Glutamatergic neuron (in vitro differentiated cells): Measurements from ENCODE around the gene MYO1D. TPM values are rescaled to one million over a fixed set of nuclear protein-coding genes. Genes with fewer than 3 reads are reported as not detected.

ENCODE experiments used
- DNase-seq: peaks from one replicate; pipeline ENCODE4 v3.0.0; 2022
- H3K27ac Mint-ChIP-seq: one replicate; pipeline ENCODE4 v1.8.0; 2020; ENCODE audit warnings: mild to moderate bottlenecking, mixed read lengths, inconsistent platforms; ENCODE audit not compliant: unreplicated experiment
- H3K27me3 Mint-ChIP-seq: one replicate; pipeline ENCODE4 v1.8.0; 2020; ENCODE audit warnings: mild to moderate bottlenecking, moderate library complexity, mixed read lengths, inconsistent platforms; ENCODE audit not compliant: unreplicated experiment
- H3K36me3 Mint-ChIP-seq: one replicate; pipeline ENCODE4 v1.8.0; 2020; ENCODE audit warnings: mild to moderate bottlenecking, mixed read lengths, inconsistent platforms; ENCODE audit not compliant: unreplicated experiment
- H3K4me1 Mint-ChIP-seq: one replicate; pipeline ENCODE4 v1.8.0; 2020; ENCODE audit warnings: mild to moderate bottlenecking, low read depth, mixed read lengths, inconsistent platforms; ENCODE audit not compliant: unreplicated experiment
- H3K4me3 Mint-ChIP-seq: one replicate; pipeline ENCODE4 v1.8.0; 2020; ENCODE audit warnings: mild to moderate bottlenecking, mixed read lengths, inconsistent platforms; ENCODE audit not compliant: unreplicated experiment
- H3K9me3 Mint-ChIP-seq: one replicate; pipeline ENCODE4 v1.8.0; 2020; ENCODE audit warnings: mild to moderate bottlenecking, moderate library complexity, mixed read lengths, inconsistent platforms; ENCODE audit not compliant: unreplicated experiment
- CTCF ChIP-seq: fragments of 200-600 bp; sonication (generic); IDR thresholded peaks from one replicate; pipeline ENCODE4 v1.5.0; 2021; ENCODE audit not compliant: partially characterized antibody, unreplicated experiment
- total RNA-seq: library from RNA; stranded (reverse); fragmentation: NEBNext Ultra II Directional; extraction: Animal tissue kit (Norgen Biotek cat#: 25700); gene quantifications from one replicate; pipeline ENCODE4 v1.2.1, GENCODE V29; 2021; ENCODE audit not compliant: unreplicated experiment

Gene MYO1D
- total RNA-seq, 1 donor from 2014 or later: 5.3 TPM

- Mint-ChIP-seq H3K4me1 (no peaks in the 10 kb centered on the region), H3K27me3 (no peaks in the 10 kb centered on the region), H3K27ac (no peak overlapping the region), H3K4me3 (no peak overlapping the region), H3K9me3 (no peaks in the 10 kb centered on the region), H3K36me3 (no peaks in the 10 kb centered on the region)
- DNase-seq: no peak
- no peak for TF ChIP-seq CTCF
These were observed 27.0 kb downstream of the MYO1D start for GRCh38 chr17:32849879-32850278.

GRCh38 chr17:32847977-32848376, 28.9 kb downstream of the MYO1D start:
- no peak for DNase-seq
- Mint-ChIP-seq H3K9me3 (no peaks in the 10 kb centered on the region), H3K4me1 (no peaks in the 10 kb centered on the region), H3K4me3 (no peak overlapping the region), H3K36me3 (no peaks in the 10 kb centered on the region), H3K27ac (no peak overlapping the region), H3K27me3 (no peaks in the 10 kb centered on the region)
- TF ChIP-seq CTCF: no peak

GRCh38 chr17:32846143-32846542, 30.8 kb downstream of the MYO1D start:
- no peak overlapping the region for H3K4me3 Mint-ChIP-seq
- DNase-seq: no peak
- no peaks in the 10 kb centered on the region for H3K9me3 Mint-ChIP-seq
- H3K27me3 Mint-ChIP-seq: no peaks in the 10 kb centered on the region
- H3K4me1 Mint-ChIP-seq: no peaks in the 10 kb centered on the region
- no peak overlapping the region for H3K27ac Mint-ChIP-seq
- H3K36me3 Mint-ChIP-seq: no peaks in the 10 kb centered on the region
- no peak for TF ChIP-seq CTCF

- DNase-seq: no peak
- H3K36me3 Mint-ChIP-seq: peaks cover 1% of the 10 kb centered on the region
- H3K9me3 Mint-ChIP-seq: no peaks in the 10 kb centered on the region
- H3K27me3 Mint-ChIP-seq: no peaks in the 10 kb centered on the region
- no peak for TF ChIP-seq CTCF
- H3K4me1 Mint-ChIP-seq: no peaks in the 10 kb centered on the region
- no peak overlapping the region for H3K4me3 Mint-ChIP-seq
- no peak overlapping the region for H3K27ac Mint-ChIP-seq
These were observed 36.7 kb downstream of the MYO1D start for GRCh38 chr17:32840241-32840640.

- Mint-ChIP-seq H3K9me3 (peaks cover 2% of the 10 kb centered on the region), H3K27ac (no peak overlapping the region), H3K4me1 (no peaks in the 10 kb centered on the region), H3K36me3 (peaks cover 4% of the 10 kb centered on the region), H3K4me3 (no peak overlapping the region), H3K27me3 (no peaks in the 10 kb centered on the region)
- TF ChIP-seq CTCF: no peak
- no peak for DNase-seq
These were observed 40.4 kb downstream of the MYO1D start for GRCh38 chr17:32836527-32836926.
